ENCODE data around the gene ZNF865.

GRCh38 chr19:55621205-55621672, 15.8 kb downstream of the ZNF865 start:
- no peak for TF ChIP-seq CTCF (optimal IDR thresholded peaks at IDR 0.05 in 1 of 3, IDR thresholded peaks at IDR 0.05 in 1 of 3, conservative IDR thresholded peaks at IDR 0.05 in 1 of 3; ENCODE audit: extremely low read depth in 1 of 3, insufficient read depth in 2 of 3, low read length in 3 of 3)
- no peak for TF ChIP-seq EZH2 (IDR thresholded peaks at IDR 0.05; ENCODE audit: low read length)
